ENCODE results near the gene DPYD.
A peak's percentile ranks its signal among the peaks of the same experiment; 100 is the strongest.

The DPYD gene

DNA sequence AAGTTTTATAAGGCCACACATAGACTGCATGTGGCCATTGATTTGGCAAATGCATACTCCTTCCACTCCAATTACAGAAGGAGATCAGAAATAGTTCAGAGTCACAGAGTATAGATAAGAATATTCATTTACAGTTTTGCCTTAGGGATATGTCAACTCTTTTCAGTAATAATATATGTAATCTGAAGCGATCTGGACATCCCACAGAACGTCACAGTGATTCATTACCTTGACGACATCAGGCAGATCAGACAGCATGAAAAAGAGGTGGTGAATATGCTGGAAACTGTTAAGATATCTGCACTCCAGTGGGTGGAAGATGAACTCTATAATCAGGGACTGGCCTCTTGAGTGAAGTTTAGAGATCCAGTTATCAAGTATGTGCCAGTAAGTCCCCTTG lies 240.4 kb downstream of the DPYD start:
- DNase-seq, result peak; percentile 58

DNA sequence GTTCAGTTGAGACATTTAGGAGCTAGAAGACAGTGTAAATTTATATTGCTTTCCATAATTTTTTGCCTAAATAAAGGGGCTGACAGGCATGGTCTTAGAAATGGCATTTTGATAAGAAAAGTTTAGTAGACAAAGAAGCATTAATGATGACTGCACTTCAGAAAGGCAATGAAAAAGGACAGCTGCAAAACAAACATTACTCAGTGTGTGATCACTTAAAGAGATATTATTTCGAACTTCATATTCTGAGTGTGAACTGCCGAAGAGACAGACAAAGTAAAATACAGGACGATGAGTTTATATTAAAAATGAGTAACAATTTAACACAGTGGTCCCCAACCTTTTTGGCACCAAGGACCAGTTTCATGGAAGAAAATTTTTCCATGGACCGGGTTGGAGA lies 243.1 kb downstream of the DPYD start:
- no peak for DNase-seq

DNA sequence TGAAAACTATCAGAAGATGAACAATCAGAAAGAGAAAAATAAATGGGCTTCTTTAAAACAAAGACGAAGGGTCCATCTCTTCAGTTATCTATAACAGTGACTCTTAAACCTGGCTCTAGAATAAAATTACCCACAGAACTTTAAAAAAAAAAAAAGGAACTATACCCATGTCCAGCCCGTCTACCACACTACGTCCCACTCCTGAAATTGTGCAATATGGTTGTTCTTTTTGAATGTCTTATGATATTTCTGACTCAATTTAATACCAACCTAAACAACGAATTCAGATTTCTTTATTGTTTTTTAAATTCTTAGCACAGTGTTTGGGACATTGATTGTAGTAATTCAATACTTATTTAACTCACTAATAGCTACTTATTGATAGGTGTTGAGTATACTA lies 246.3 kb downstream of the DPYD start:
- DNase-seq, result no peak

GRCh38 chr1:97668945-97669344 lies 251.9 kb downstream of the DPYD start:
- DNase-seq, result no peak

DNA sequence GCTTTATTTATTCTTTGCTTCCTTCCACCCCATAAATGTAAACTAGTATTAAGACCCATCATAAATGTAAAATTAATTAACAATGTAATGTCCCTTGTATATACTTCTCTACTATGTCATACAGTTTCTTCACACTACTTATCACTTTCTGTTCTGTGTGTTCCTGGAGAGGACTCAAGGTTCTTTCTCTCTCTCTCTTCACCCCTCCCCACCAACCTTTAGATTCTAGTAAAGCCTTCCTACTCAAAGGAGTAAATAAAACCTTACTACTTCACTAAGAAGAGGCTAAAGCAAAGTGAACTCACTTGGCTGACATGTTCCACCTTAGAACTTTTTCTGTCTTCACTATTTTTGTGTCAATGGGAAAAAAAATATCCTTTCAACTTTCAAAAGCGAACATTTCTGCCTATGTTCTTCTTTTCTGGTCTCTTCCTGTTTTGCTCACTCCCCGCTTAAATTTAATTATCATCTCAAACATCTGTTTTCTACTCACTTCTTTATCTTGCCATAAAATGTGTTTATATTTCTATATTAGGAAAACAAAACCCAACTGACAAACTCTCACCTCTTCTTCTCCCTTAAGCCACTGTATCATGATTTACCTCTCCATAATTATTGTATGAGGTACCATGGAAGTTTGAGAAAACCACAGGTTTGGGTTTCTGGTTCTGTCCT lies 260.3 kb downstream of the DPYD start:
- no peak for DNase-seq

- no peak for DNase-seq
These were observed 265.8 kb downstream of the DPYD start for GRCh38 chr1:97654876-97655585.

GRCh38 chr1:97651250-97651649 lies 269.6 kb downstream of the DPYD start:
- no peak for DNase-seq

DNA sequence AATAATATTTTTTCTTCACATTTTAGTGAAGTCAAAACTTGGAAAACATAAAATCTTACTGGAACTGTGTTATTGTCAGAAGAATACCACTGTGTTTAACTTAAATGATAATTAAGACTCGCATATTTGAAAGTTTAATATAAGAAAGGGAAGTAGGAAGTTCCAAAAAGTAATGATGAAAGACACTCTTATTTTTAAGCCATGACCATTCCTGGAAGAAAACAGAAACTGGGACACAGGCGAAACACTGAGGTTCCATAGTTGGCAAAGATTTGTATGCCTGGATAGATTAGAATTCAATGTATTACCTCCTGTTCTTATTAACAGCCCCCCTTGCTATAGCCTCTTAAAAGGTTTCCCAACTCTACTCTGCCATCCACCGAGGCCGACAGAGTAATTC lies 271.2 kb downstream of the DPYD start:
- no peak for DNase-seq

- no peak for DNase-seq
These were observed 273.1 kb downstream of the DPYD start for GRCh38 chr1:97647776-97648175.

DNA sequence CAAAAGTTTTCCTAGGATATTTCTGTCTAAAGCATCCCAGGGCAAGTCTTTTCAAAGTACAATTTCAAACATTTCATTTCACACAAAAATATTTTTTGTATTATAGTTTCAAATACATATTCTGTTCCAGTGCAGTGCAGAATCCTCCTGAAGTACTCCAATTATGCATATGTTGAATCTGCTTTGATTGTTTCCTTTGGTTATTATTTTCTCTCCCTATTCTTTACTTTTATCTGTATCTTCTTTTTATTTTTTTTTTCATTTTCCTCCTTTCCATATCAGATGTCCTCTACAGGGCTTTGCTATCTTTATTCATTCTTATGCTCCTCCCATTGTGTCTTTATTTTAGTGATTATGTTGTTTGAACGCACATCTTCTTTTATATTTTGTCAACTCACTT lies 274.8 kb downstream of the DPYD start:
- DNase-seq, result no peak

DNA sequence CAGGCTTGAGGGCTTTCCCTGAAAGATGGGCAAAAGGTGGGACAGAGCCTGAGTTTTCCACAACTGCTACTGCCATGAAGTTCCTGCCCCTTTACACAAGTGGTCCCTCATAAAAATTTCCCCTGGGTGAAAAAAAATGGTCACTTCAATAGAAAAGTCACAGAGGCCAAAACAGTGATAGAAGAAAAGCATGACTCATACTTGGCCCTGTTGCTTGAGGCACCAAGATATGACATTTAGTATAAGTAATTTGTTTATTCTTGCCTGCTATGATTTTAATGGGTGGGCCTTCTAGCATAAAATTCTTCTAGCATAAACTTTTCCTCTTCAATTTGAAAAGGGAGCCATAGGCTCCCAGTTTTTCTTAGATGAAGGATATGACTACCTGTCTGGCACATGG lies 280.2 kb downstream of the DPYD start:
- DNase-seq, result no peak

GRCh38 chr1:97636941-97637340 lies 283.9 kb downstream of the DPYD start:
- DNase-seq, result no peak

- no peak for DNase-seq
These were observed 286.1 kb downstream of the DPYD start for GRCh38 chr1:97634758-97635157.

- DNase-seq, result no peak
These were observed 288.1 kb downstream of the DPYD start for GRCh38 chr1:97632776-97633175.

DNA sequence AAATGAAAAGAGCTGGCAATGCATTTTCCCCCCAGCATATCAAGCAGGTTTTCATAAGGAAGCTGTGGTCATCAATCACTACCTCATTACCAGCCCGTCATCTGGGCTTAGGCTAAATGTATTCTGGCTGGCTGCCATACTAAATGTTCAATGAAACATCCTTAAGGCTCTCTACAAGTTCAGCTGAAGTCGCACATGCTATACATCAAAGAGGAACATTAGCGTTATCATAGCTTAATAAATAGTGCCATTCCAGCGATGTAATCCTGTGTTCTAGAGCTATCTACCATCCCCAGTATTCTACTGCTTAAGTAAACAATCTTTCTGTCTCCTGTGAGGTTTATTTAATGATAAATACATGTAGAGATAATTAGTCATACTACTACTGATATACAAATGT lies 288.8 kb downstream of the DPYD start:
- DNase-seq, result peak; percentile 73

- peak; percentile 57 for DNase-seq
These were observed 289.9 kb downstream of the DPYD start for GRCh38 chr1:97630948-97631347.

DNA sequence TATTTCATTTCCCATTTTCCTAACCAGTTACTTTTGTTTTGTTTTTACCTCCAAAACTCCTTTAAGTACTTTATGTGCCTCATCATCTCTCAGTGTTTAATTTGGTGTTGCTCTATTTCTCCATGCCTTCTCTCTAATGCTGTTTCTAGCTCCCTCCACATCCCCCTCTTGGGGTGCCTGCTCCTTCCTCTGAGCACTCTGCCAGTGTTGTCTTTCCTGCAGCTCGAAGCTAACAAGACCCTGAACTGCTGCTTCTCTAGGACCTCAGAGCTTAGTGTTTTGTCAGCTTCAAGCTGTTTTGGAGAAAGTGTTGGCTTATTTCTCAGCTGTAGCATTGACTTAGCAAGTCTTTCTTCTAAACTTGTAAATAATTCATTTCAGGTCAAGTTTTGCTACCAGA lies 290.6 kb downstream of the DPYD start:
- no peak for DNase-seq

- no peak for DNase-seq
These were observed 297.6 kb downstream of the DPYD start for GRCh38 chr1:97623220-97623619.

- DNase-seq, result no peak
These were observed 298.9 kb downstream of the DPYD start for GRCh38 chr1:97621955-97622354.

GRCh38 chr1:97619706-97620105 lies 301.1 kb downstream of the DPYD start:
- DNase-seq, result no peak

GRCh38 chr1:97610748-97611147 lies 310.1 kb downstream of the DPYD start:
- no peak for DNase-seq

DNA sequence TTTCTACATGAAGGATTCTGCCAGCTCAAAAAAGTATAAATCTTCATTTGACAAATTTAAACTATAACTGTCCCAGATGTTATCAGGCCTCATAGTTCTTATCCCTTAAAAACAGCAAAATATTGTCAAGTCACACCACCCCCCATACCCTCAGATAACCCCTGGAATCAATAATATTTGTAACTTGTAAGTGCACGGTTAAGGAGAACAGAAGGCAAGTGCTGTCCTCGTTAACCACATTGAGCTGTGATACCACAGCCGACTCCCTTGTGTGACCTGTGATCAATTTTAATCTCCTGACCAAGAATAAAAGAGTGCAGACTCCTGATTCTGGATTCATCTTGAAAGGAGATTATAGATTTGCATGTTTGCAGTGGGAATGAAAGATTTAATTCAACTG lies 310.7 kb downstream of the DPYD start:
- DNase-seq, result no peak

GRCh38 chr1:97608272-97608671 lies 312.6 kb downstream of the DPYD start:
- DNase-seq, result no peak

GRCh38 chr1:97603776-97604175 lies 317.1 kb downstream of the DPYD start:
- no peak for DNase-seq

GRCh38 chr1:97603218-97603617 lies 317.6 kb downstream of the DPYD start:
- no peak for DNase-seq

All from NCI-H510A treated with DMSO at 0.1 percent for 48 hours (cell line).